ENCODE measurements around the gene ELMO3.

ELMO3 gene

GRCh38 chr16:67246081-67246755 lies 47.3 kb downstream of the ELMO3 start:
- no peaks in the 10 kb centered on the region for H3K27me3 Mint-ChIP-seq
- H3K9me3 Mint-ChIP-seq, result no peaks in the 10 kb centered on the region
- no peaks in the 10 kb centered on the region for H3K36me3 Mint-ChIP-seq
- H3K27ac Mint-ChIP-seq, result no peak overlapping the region
- H3K4me3 Mint-ChIP-seq, result peak overlapping the region; percentile 93
- peaks cover 54% of the 10 kb centered on the region for H3K4me1 Mint-ChIP-seq

- H3K4me1 Mint-ChIP-seq, result peaks cover 50% of the 10 kb centered on the region
- no peaks in the 10 kb centered on the region for H3K9me3 Mint-ChIP-seq
- no peaks in the 10 kb centered on the region for H3K27me3 Mint-ChIP-seq
- H3K4me3 Mint-ChIP-seq, result peak overlapping the region; percentile 93
- H3K36me3 Mint-ChIP-seq, result no peaks in the 10 kb centered on the region
- no peak overlapping the region for H3K27ac Mint-ChIP-seq
These were observed 47.8 kb downstream of the ELMO3 start for GRCh38 chr16:67246756-67247191.

GRCh38 chr16:67247192-67248072 lies 48.5 kb downstream of the ELMO3 start, which contains the start of gene FHOD1:
Gene FHOD1, minus strand, starts transcription at chr16:67247481. Its CDS starts 71 bp downstream, at chr16:67247410.
- Mint-ChIP-seq H3K4me1 (peaks cover 49% of the 10 kb centered on the region), H3K27me3 (no peaks in the 10 kb centered on the region), H3K9me3 (no peaks in the 10 kb centered on the region), H3K4me3 (peak within 1 kb of the TSS; percentile 93), H3K27ac (peak within 1 kb of the TSS; percentile 93), H3K36me3 (no peaks in the 10 kb centered on the region)

GRCh38 chr16:67248073-67248400 lies 49.1 kb downstream of the ELMO3 start:
- Mint-ChIP-seq H3K27me3 (no peaks in the 10 kb centered on the region), H3K27ac (peak overlapping the region; percentile 93), H3K36me3 (no peaks in the 10 kb centered on the region), H3K4me3 (peak overlapping the region; percentile 93), H3K4me1 (peaks cover 45% of the 10 kb centered on the region), H3K9me3 (no peaks in the 10 kb centered on the region)

- Mint-ChIP-seq H3K4me3 (peak within 1 kb of the TSS; percentile 93), H3K9me3 (no peaks in the 10 kb centered on the region), H3K27me3 (no peaks in the 10 kb centered on the region), H3K36me3 (no peaks in the 10 kb centered on the region), H3K27ac (peak within 1 kb of the TSS; percentile 93), H3K4me1 (peaks cover 42% of the 10 kb centered on the region)
These were observed 49.7 kb downstream of the ELMO3 start, which contains the start of gene SLC9A5 for GRCh38 chr16:67248401-67249177. Gene SLC9A5, plus strand, starts transcription at chr16:67248979. Its CDS starts 36 bp downstream, at chr16:67249015.

- H3K27me3 Mint-ChIP-seq, result no peaks in the 10 kb centered on the region
- H3K36me3 Mint-ChIP-seq, result no peaks in the 10 kb centered on the region
- H3K4me3 Mint-ChIP-seq, result peak overlapping the region; percentile 83
- H3K4me1 Mint-ChIP-seq, result peaks cover 34% of the 10 kb centered on the region
- peak overlapping the region; percentile 86 for H3K27ac Mint-ChIP-seq
- no peaks in the 10 kb centered on the region for H3K9me3 Mint-ChIP-seq
These were observed 50.5 kb downstream of the ELMO3 start for GRCh38 chr16:67249178-67250044.

GRCh38 chr16:67250045-67250327 lies 51.1 kb downstream of the ELMO3 start:
- H3K27ac Mint-ChIP-seq, result peak overlapping the region; percentile 86
- H3K36me3 Mint-ChIP-seq, result no peaks in the 10 kb centered on the region
- H3K4me3 Mint-ChIP-seq, result peak overlapping the region; percentile 83
- H3K9me3 Mint-ChIP-seq, result no peaks in the 10 kb centered on the region
- H3K4me1 Mint-ChIP-seq, result peaks cover 28% of the 10 kb centered on the region
- no peaks in the 10 kb centered on the region for H3K27me3 Mint-ChIP-seq

GRCh38 chr16:67252609-67253497 lies 53.9 kb downstream of the ELMO3 start:
- H3K27me3 Mint-ChIP-seq, result peaks cover 4% of the 10 kb centered on the region

More at GRCh38 chr16:67252609-67253497, 53.9 kb downstream of the ELMO3 start:
- H3K9me3 Mint-ChIP-seq, result no peaks in the 10 kb centered on the region
- no peak overlapping the region for H3K4me3 Mint-ChIP-seq
- H3K36me3 Mint-ChIP-seq, result no peaks in the 10 kb centered on the region
- peaks cover 16% of the 10 kb centered on the region for H3K4me1 Mint-ChIP-seq
- H3K27ac Mint-ChIP-seq, result no peak overlapping the region
